ENCODE data around the gene WBP2.

The WBP2 gene

DNA sequence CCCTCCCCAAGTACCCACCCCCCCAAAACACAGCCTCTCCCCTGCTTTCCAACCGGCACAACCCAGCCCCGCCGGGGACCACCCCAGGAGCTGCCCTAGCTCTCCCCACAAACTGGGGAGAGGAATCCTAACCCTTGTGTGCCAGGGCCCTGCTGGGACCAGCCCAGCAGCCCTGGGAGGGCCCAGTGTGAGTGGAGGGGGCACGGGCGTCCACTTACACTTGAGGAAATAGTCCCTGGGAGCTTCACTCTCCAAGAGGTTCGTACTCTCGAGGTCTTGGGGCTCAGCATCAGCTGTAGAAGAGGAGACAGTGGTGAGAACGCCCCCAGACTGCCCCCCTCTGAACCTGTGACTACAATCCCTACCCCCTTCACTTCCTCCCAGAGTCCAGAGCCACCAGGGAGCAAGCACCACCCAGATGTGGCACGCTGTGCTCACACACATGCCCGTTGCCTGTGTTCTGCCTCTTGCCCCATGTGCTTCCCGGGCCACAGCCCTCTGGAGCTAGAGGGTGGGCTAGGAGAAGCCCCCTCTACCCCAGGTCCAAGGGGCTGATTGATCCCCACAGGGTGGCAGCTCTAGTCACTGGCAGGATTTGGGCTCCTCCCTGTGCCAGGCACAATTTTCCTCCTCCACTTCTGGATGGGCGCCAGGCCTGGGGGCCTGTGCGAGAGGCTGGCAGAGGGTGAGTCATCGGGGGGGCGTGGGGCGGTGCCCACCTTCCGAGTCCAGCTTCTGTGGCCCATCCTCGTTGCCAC lies 20.2 kb upstream of the WBP2 start (continued):
- TF ChIP-seq ZNF623 (tag by site-specific recombination; IDR thresholded peaks at IDR 0.05) (no peak), ZNF791 (tag by site-specific recombination; IDR thresholded peaks at IDR 0.05) (no peak), HOXA7 (CRISPR knock-in tag; IDR thresholded peaks at IDR 0.05; ENCODE audit: borderline replicate concordance) (no peak), ZNF776 (tag by site-specific recombination; IDR thresholded peaks at IDR 0.05; ENCODE audit: borderline replicate concordance) (no peak), ZSCAN23 (tag by site-specific recombination; IDR thresholded peaks at IDR 0.05) (no peak), ZNF501 (tag by site-specific recombination; IDR thresholded peaks at IDR 0.05) (no peak), ZNF560 (tag by site-specific recombination; IDR thresholded peaks at IDR 0.05; ENCODE audit: borderline replicate concordance) (no peak)
- TF ChIP-seq, protein P1, sequence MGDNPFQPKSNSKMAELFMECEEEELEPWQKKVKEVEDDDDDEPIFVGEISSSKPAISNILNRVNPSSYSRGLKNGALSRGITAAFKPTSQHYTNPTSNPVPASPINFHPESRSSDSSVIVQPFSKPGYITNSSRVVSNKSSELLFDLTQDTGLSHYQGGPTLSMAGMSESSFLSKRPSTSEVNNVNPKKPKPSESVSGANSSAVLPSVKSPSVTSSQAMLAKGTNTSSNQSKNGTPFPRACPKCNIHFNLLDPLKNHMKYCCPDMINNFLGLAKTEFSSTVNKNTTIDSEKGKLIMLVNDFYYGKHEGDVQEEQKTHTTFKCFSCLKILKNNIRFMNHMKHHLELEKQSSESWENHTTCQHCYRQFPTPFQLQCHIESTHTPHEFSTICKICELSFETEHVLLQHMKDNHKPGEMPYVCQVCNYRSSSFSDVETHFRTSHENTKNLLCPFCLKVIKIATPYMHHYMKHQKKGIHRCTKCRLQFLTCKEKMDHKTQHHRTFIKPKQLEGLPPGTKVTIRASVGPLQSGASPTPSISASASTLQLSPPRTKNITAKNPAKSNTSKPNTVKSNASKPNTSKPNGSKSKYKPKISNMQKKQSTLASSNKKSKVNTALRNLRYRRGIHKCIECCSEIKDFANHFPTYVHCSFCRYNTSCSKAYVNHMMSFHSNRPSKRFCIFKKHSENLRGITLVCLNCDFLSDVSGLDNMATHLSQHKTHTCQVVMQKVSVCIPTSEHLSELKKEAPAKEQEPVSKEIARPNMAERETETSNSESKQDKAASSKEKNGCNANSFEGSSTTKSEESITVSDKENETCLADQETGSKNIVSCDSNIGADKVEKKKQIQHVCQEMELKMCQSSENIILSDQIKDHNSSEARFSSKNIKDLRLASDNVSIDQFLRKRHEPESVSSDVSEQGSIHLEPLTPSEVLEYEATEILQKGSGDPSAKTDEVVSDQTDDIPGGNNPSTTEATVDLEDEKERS (tag by site-specific recombination; IDR thresholded peaks at IDR 0.05) = no peak

DNA sequence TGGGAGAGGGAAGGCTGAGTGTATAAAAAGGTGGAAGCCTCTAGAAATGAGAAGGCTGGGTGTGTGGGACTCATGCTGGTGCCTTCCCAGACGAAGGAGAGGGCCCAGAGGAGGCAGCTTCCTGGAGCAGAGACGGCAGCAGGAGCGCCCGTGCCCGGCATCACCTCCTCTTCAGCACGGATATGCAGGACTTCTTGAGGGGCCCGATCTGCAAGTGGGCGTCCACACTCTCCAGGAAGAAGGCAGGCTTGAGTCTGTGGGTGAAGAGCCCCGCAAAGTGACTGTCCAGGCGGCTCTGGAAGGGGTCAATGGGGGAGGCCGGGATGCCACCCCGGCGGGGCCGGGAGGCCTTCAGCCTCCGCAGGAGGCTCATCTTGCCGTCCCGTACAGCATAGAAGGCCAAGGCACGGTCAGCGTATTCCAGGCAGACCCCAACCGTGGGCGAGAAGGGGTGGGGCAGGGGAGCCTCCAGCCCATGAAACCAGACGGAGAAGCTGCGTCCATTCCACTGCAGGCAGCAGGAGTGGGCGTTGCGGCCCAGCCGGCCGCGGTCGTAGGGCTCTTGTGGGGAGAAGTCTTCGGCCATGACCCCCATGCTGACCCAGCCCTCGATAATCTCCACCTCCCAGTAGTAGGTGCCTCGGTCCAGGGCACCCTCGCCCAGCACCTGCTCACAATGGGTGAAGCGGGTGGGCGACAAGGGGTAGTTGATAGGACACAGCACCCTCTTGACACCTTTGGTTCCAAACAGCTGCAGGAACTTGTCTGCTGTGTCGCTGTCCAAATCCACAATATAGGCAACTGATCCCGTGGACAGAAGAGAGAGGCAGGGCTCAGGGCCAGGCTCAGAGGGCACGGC lies 19.4 kb upstream of the WBP2 start:
- Histone ChIP-seq H3K9me3 (ENCODE audit: control insufficient read depth, insufficient read depth, low read depth, low read length) (no peaks in the 10 kb centered on the region), H3K4me3 (ENCODE audit: low read depth, low read length) (no peak overlapping the region), H3K36me3 (ENCODE audit: control insufficient read depth in 2 of 2, insufficient read depth in 1 of 2, low read length in 2 of 2) (peaks cover 0 to 4% of the 10 kb centered on the region in 2 experiments; a peak in 1 of 3 replicates), H3K27ac (ENCODE audit: extremely low read depth, low read depth, low read length) (no peak overlapping the region), H3K4me1 (ENCODE audit: control insufficient read depth, insufficient read depth, low read length) (peaks cover 4% of the 10 kb centered on the region)
- POLR2A ChIA-PET = interaction anchor here (1.0 to 5.1 kb wide), 2 partner anchors 19 to 94 kb away, joined by 3 to 34 read pairs; partner anchors contain the start of gene WBP2
- CTCF ChIA-PET = interaction anchor here (0.5 to 7.6 kb wide), 3 partner anchors 13 to 87 kb away, joined by 4 to 84 read pairs (median 5); no protein-coding TSS in a partner anchor
- no peak for TF ChIP-seq HOXA7 (CRISPR knock-in tag; IDR thresholded peaks at IDR 0.05; ENCODE audit: borderline replicate concordance)
- TF ChIP-seq ZNF223 (tag by site-specific recombination; IDR thresholded peaks at IDR 0.05) = no peak
- no peak for TF ChIP-seq ZNF155 (tag by site-specific recombination; IDR thresholded peaks at IDR 0.05)
- no peak for TF ChIP-seq RBAK (tag by site-specific recombination; IDR thresholded peaks at IDR 0.05)
- TF ChIP-seq MYNN (tag by site-specific recombination; IDR thresholded peaks at IDR 0.05; ENCODE audit: borderline replicate concordance) = no peak
- TF ChIP-seq, protein P2, sequence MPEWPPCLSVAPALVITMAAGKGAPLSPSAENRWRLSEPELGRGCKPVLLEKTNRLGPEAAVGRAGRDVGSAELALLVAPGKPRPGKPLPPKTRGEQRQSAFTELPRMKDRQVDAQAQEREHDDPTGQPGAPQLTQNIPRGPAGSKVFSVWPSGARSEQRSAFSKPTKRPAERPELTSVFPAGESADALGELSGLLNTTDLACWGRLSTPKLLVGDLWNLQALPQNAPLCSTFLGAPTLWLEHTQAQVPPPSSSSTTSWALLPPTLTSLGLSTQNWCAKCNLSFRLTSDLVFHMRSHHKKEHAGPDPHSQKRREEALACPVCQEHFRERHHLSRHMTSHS (tag by site-specific recombination; IDR thresholded peaks at IDR 0.05) = no peak
- no peak for TF ChIP-seq ZNF768 (tag by site-specific recombination; IDR thresholded peaks at IDR 0.05)
- TF ChIP-seq, protein P3, sequence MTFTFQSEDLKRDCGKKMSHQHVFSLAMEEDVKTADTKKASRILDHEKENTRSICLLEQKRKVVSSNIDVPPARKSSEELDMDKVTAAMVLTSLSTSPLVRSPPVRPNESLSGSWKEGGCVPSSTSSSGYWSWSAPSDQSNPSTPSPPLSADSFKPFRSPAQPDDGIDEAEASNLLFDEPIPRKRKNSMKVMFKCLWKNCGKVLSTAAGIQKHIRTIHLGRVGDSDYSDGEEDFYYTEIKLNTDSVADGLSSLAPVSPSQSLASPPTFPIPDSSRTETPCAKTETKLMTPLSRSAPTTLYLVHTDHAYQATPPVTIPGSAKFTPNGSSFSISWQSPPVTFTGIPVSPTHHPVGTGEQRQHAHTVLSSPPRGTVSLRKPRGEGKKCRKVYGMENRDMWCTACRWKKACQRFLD (tag by site-specific recombination; IDR thresholded peaks at IDR 0.05) = no peak
- no peak for TF ChIP-seq ZNF184 (tag by site-specific recombination; IDR thresholded peaks at IDR 0.05)
- TF ChIP-seq, protein P4, sequence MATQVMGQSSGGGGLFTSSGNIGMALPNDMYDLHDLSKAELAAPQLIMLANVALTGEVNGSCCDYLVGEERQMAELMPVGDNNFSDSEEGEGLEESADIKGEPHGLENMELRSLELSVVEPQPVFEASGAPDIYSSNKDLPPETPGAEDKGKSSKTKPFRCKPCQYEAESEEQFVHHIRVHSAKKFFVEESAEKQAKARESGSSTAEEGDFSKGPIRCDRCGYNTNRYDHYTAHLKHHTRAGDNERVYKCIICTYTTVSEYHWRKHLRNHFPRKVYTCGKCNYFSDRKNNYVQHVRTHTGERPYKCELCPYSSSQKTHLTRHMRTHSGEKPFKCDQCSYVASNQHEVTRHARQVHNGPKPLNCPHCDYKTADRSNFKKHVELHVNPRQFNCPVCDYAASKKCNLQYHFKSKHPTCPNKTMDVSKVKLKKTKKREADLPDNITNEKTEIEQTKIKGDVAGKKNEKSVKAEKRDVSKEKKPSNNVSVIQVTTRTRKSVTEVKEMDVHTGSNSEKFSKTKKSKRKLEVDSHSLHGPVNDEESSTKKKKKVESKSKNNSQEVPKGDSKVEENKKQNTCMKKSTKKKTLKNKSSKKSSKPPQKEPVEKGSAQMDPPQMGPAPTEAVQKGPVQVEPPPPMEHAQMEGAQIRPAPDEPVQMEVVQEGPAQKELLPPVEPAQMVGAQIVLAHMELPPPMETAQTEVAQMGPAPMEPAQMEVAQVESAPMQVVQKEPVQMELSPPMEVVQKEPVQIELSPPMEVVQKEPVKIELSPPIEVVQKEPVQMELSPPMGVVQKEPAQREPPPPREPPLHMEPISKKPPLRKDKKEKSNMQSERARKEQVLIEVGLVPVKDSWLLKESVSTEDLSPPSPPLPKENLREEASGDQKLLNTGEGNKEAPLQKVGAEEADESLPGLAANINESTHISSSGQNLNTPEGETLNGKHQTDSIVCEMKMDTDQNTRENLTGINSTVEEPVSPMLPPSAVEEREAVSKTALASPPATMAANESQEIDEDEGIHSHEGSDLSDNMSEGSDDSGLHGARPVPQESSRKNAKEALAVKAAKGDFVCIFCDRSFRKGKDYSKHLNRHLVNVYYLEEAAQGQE (tag by site-specific recombination; IDR thresholded peaks at IDR 0.05) = peak; percentile 87
- TF ChIP-seq EGR2 (tag by site-specific recombination; IDR thresholded peaks at IDR 0.05; ENCODE audit: low read depth) = peak; percentile 23; the same call in 1 of the 2 replicates
- TF ChIP-seq ZFHX2 (tag by site-specific recombination; conservative IDR thresholded peaks at IDR 0.05) = 0 out of 2 replicates have a peak, but pooled peaks have one; percentile 9
- no peak for TF ChIP-seq ZNF785 (tag by site-specific recombination; IDR thresholded peaks at IDR 0.05)
- TF ChIP-seq ZNF23 (tag by site-specific recombination; IDR thresholded peaks at IDR 0.05; ENCODE audit: borderline replicate concordance) = no peak

Measured in HEK293 (cell line).